ENCODE data around the gene IL1F10. TPM values are rescaled to one million over a fixed set of nuclear protein-coding genes. Genes with fewer than 3 reads are reported as not detected.

Gene IL1F10
- total and polyA plus RNA-seq, 2 of the 8 experiments (the other 6 are each of a cell fraction or from before 2014, with no cell fraction given) = not detected

GRCh38 chr2:113056521-113056920 is 11.2 kb upstream of the IL1F10 start (continued):
- TF ChIP-seq, protein P1, sequence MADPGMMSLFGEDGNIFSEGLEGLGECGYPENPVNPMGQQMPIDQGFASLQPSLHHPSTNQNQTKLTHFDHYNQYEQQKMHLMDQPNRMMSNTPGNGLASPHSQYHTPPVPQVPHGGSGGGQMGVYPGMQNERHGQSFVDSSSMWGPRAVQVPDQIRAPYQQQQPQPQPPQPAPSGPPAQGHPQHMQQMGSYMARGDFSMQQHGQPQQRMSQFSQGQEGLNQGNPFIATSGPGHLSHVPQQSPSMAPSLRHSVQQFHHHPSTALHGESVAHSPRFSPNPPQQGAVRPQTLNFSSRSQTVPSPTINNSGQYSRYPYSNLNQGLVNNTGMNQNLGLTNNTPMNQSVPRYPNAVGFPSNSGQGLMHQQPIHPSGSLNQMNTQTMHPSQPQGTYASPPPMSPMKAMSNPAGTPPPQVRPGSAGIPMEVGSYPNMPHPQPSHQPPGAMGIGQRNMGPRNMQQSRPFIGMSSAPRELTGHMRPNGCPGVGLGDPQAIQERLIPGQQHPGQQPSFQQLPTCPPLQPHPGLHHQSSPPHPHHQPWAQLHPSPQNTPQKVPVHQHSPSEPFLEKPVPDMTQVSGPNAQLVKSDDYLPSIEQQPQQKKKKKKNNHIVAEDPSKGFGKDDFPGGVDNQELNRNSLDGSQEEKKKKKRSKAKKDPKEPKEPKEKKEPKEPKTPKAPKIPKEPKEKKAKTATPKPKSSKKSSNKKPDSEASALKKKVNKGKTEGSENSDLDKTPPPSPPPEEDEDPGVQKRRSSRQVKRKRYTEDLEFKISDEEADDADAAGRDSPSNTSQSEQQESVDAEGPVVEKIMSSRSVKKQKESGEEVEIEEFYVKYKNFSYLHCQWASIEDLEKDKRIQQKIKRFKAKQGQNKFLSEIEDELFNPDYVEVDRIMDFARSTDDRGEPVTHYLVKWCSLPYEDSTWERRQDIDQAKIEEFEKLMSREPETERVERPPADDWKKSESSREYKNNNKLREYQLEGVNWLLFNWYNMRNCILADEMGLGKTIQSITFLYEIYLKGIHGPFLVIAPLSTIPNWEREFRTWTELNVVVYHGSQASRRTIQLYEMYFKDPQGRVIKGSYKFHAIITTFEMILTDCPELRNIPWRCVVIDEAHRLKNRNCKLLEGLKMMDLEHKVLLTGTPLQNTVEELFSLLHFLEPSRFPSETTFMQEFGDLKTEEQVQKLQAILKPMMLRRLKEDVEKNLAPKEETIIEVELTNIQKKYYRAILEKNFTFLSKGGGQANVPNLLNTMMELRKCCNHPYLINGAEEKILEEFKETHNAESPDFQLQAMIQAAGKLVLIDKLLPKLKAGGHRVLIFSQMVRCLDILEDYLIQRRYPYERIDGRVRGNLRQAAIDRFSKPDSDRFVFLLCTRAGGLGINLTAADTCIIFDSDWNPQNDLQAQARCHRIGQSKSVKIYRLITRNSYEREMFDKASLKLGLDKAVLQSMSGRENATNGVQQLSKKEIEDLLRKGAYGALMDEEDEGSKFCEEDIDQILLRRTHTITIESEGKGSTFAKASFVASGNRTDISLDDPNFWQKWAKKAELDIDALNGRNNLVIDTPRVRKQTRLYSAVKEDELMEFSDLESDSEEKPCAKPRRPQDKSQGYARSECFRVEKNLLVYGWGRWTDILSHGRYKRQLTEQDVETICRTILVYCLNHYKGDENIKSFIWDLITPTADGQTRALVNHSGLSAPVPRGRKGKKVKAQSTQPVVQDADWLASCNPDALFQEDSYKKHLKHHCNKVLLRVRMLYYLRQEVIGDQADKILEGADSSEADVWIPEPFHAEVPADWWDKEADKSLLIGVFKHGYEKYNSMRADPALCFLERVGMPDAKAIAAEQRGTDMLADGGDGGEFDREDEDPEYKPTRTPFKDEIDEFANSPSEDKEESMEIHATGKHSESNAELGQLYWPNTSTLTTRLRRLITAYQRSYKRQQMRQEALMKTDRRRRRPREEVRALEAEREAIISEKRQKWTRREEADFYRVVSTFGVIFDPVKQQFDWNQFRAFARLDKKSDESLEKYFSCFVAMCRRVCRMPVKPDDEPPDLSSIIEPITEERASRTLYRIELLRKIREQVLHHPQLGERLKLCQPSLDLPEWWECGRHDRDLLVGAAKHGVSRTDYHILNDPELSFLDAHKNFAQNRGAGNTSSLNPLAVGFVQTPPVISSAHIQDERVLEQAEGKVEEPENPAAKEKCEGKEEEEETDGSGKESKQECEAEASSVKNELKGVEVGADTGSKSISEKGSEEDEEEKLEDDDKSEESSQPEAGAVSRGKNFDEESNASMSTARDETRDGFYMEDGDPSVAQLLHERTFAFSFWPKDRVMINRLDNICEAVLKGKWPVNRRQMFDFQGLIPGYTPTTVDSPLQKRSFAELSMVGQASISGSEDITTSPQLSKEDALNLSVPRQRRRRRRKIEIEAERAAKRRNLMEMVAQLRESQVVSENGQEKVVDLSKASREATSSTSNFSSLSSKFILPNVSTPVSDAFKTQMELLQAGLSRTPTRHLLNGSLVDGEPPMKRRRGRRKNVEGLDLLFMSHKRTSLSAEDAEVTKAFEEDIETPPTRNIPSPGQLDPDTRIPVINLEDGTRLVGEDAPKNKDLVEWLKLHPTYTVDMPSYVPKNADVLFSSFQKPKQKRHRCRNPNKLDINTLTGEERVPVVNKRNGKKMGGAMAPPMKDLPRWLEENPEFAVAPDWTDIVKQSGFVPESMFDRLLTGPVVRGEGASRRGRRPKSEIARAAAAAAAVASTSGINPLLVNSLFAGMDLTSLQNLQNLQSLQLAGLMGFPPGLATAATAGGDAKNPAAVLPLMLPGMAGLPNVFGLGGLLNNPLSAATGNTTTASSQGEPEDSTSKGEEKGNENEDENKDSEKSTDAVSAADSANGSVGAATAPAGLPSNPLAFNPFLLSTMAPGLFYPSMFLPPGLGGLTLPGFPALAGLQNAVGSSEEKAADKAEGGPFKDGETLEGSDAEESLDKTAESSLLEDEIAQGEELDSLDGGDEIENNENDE (IDR thresholded peaks at IDR 0.05; ENCODE audit: insufficient replicate concordance, low read length) = no peak
- no peak for TF ChIP-seq SAP30 (IDR thresholded peaks at IDR 0.05; ENCODE audit: insufficient read depth, insufficient replicate concordance, low read length)
- no peak for TF ChIP-seq JUN (IDR thresholded peaks at IDR 0.05; ENCODE audit: low read depth, low read length)
- no peak for TF ChIP-seq CHD1 (IDR thresholded peaks at IDR 0.05; ENCODE audit: low read depth, low read length)
- TF ChIP-seq NANOG (IDR thresholded peaks at IDR 0.05; ENCODE audit: insufficient read depth, low read depth, low read length, poor library complexity, severe bottlenecking) = no peak
- no peak for TF ChIP-seq TCF12 (IDR thresholded peaks at IDR 0.05; ENCODE audit: low read depth, low read length)
- no peak for TF ChIP-seq HDAC2 (IDR thresholded peaks at IDR 0.05; ENCODE audit: borderline replicate concordance in 1 of 2, low read depth in 2 of 2, low read length in 2 of 2)
- no peak for TF ChIP-seq RBBP5 (IDR thresholded peaks at IDR 0.05; ENCODE audit: borderline replicate concordance, low read depth, low read length)
- TF ChIP-seq BRCA1 (IDR thresholded peaks at IDR 0.05; ENCODE audit: low read depth, low read length) = no peak
- no peak for TF ChIP-seq POLR2AphosphoS5 (IDR thresholded peaks at IDR 0.05; ENCODE audit: low read depth, low read length)
- no peak for TF ChIP-seq TAF7 (optimal IDR thresholded peaks at IDR 0.05; ENCODE audit: borderline replicate concordance, low read depth, low read length)
- TF ChIP-seq KDM1A (IDR thresholded peaks at IDR 0.05; ENCODE audit: borderline replicate concordance, low read length) = no peak
